Measurements from ENCODE around the gene LRRC40. TPM values are rescaled to one million over a fixed set of nuclear protein-coding genes. Genes with fewer than 3 reads are reported as not detected.
"Not testable (repeated sequence)": the region's sequence is repeated elsewhere in the genome, so short reads cannot be mapped to it uniquely, and the experiment has no call there.

Gene LRRC40
- total RNA-seq, 2 donors from 2014 or later = 12.4 to 17.2 TPM

GRCh38 chr1:70205071-70205433 lies 327 bp downstream of the LRRC40 start:
- intact Hi-C loops (cut with DNase I) = no loop called here

GRCh38 chr1:70204600-70204999 lies 779 bp downstream of the LRRC40 start:
- intact Hi-C loops (cut with DNase I) = no loop called here
- no peak for DNase-seq (ENCODE audit: low spot score)

More at GRCh38 chr1:70205071-70205433, 327 bp downstream of the LRRC40 start:
- no peak for DNase-seq (ENCODE audit: low spot score)

- no peak for DNase-seq (ENCODE audit: low spot score)
- intact Hi-C loops (cut with DNase I) = no loop called here
These were observed 1.2 kb downstream of the LRRC40 start for GRCh38 chr1:70204139-70204538.

GRCh38 chr1:70202173-70202758 lies 3.1 kb downstream of the LRRC40 start:
- no peak for DNase-seq (ENCODE audit: low spot score)
- intact Hi-C loops (cut with DNase I) = no loop called here

GRCh38 chr1:70200065-70200464 lies 5.3 kb downstream of the LRRC40 start:
- intact Hi-C loops (cut with DNase I) = no loop called here
- no peak for DNase-seq (ENCODE audit: low spot score)

- no peak for DNase-seq (ENCODE audit: low spot score)
- intact Hi-C loops (cut with DNase I) = no loop called here
These were observed 9.0 kb downstream of the LRRC40 start for GRCh38 chr1:70196333-70196732.

GRCh38 chr1:70195342-70195741 lies 10.0 kb downstream of the LRRC40 start:
- intact Hi-C loops (cut with DNase I) = no loop called here
- no peak for DNase-seq (ENCODE audit: low spot score)

- intact Hi-C loops (cut with DNase I) = no loop called here
- no peak for DNase-seq (ENCODE audit: low spot score)
These were observed 10.8 kb downstream of the LRRC40 start for GRCh38 chr1:70194601-70195000.

GRCh38 chr1:70192446-70192845 lies 12.9 kb downstream of the LRRC40 start:
- DNase-seq (ENCODE audit: low spot score); intact Hi-C loops (cut with DNase I): not testable (repeated sequence)

- DNase-seq (ENCODE audit: low spot score) = no peak
- intact Hi-C loops (cut with DNase I) = no loop called here
These were observed 15.2 kb downstream of the LRRC40 start for GRCh38 chr1:70190180-70190579.

- no peak for DNase-seq (ENCODE audit: low spot score)
- intact Hi-C loops (cut with DNase I) = no loop called here
These were observed 16.9 kb downstream of the LRRC40 start for GRCh38 chr1:70188522-70188921.

GRCh38 chr1:70185181-70185580 lies 20.2 kb downstream of the LRRC40 start:
- intact Hi-C loops (cut with DNase I); DNase-seq (ENCODE audit: low spot score): not testable (repeated sequence)

- intact Hi-C loops (cut with DNase I) = no loop called here
- DNase-seq (ENCODE audit: low spot score) = no peak
These were observed 33.9 kb downstream of the LRRC40 start for GRCh38 chr1:70171512-70171911.

- intact Hi-C loops (cut with DNase I) = no loop called here
- DNase-seq (ENCODE audit: low spot score) = no peak
These were observed 36.1 kb downstream of the LRRC40 start for GRCh38 chr1:70169018-70169839.

- DNase-seq (ENCODE audit: low spot score) = no peak
- intact Hi-C loops (cut with DNase I) = no loop called here
These were observed 37.1 kb downstream of the LRRC40 start for GRCh38 chr1:70168283-70168682.

- no peak for DNase-seq (ENCODE audit: low spot score)
These were observed 41.0 kb downstream of the LRRC40 start for GRCh38 chr1:70164350-70164749.

GRCh38 chr1:70156529-70157120 lies 48.8 kb downstream of the LRRC40 start:
- intact Hi-C loops (cut with DNase I) = no loop called here

More at GRCh38 chr1:70164350-70164749, 41.0 kb downstream of the LRRC40 start:
- intact Hi-C loops (cut with DNase I) = no loop called here

GRCh38 chr1:70153739-70154138 lies 51.6 kb downstream of the LRRC40 start:
- intact Hi-C loops (cut with DNase I) = no loop called here
- DNase-seq (ENCODE audit: low spot score) = no peak

More at GRCh38 chr1:70156529-70157120, 48.8 kb downstream of the LRRC40 start:
- no peak for DNase-seq (ENCODE audit: low spot score)

- no peak for DNase-seq (ENCODE audit: low spot score)
- intact Hi-C loops (cut with DNase I) = no loop called here
These were observed 54.9 kb downstream of the LRRC40 start for GRCh38 chr1:70150444-70150843.

- intact Hi-C loops (cut with DNase I) = no loop called here
These were observed 58.9 kb downstream of the LRRC40 start for GRCh38 chr1:70146488-70146887.

More at GRCh38 chr1:70146488-70146887, 58.9 kb downstream of the LRRC40 start:
- no peak for DNase-seq (ENCODE audit: low spot score)

All from posterior vena cava (tissue), 2 donors.